ENCODE results near the gene SSBP2.
"Not testable (repeated sequence)": the region's sequence is repeated elsewhere in the genome, so short reads cannot be mapped to it uniquely, and the experiment has no call there.

SSBP2 gene

DNA sequence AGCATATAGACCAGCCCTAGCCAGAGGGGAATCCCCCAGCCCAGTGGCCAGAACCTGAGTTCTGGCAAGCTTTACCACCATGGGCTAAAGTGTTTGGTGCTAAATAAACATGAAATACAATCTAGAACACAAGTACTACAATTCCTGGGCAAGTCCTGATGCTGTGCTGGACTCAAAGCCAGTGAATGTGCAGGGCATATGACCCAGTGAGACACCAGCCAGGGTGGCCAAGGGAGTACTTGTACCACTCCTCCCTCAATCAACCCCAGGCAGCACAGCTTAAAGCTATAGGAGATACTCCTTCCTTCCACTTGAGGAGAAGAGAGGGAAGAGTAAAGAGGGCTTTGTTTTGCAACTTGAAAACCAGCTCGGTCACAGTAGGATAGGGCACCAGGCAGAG is 63.6 kb downstream of the SSBP2 start:
- TF ChIP-seq, protein P1, sequence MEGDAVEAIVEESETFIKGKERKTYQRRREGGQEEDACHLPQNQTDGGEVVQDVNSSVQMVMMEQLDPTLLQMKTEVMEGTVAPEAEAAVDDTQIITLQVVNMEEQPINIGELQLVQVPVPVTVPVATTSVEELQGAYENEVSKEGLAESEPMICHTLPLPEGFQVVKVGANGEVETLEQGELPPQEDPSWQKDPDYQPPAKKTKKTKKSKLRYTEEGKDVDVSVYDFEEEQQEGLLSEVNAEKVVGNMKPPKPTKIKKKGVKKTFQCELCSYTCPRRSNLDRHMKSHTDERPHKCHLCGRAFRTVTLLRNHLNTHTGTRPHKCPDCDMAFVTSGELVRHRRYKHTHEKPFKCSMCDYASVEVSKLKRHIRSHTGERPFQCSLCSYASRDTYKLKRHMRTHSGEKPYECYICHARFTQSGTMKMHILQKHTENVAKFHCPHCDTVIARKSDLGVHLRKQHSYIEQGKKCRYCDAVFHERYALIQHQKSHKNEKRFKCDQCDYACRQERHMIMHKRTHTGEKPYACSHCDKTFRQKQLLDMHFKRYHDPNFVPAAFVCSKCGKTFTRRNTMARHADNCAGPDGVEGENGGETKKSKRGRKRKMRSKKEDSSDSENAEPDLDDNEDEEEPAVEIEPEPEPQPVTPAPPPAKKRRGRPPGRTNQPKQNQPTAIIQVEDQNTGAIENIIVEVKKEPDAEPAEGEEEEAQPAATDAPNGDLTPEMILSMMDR (conservative IDR thresholded peaks at IDR 0.05; ENCODE audit: control insufficient read depth, insufficient read depth, low read depth, low read length): no peak
- no peak for DNase-seq (ENCODE audit: low read depth)
- no peak overlapping the region for H3K4me3 ChIP-seq (ENCODE audit: control insufficient read depth, low read depth, low read length)

DNA sequence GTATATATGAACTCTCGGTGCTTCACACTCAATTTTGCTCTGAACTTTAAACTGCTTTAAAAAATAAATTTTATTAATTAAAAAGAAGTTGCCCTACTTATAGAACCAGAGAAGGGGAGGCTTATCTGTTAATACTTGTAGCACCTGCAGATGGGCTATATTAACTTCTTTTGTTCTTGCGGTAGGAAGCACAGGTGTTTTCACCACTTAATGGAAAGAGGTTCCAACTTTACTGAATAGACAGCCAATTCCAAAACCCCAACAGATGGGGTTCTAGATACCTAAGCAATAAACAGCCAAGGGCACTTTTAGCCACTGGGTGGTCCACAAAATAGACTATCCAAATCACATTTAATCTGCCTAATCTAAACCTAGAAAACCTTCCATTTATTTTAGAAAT is 65.4 kb downstream of the SSBP2 start:
- no peak overlapping the region for H3K4me3 ChIP-seq (ENCODE audit: control insufficient read depth, low read depth, low read length)
- TF ChIP-seq, protein P1 (conservative IDR thresholded peaks at IDR 0.05; ENCODE audit: control insufficient read depth, insufficient read depth, low read depth, low read length): no peak
- no peak for DNase-seq (ENCODE audit: low read depth)

DNA sequence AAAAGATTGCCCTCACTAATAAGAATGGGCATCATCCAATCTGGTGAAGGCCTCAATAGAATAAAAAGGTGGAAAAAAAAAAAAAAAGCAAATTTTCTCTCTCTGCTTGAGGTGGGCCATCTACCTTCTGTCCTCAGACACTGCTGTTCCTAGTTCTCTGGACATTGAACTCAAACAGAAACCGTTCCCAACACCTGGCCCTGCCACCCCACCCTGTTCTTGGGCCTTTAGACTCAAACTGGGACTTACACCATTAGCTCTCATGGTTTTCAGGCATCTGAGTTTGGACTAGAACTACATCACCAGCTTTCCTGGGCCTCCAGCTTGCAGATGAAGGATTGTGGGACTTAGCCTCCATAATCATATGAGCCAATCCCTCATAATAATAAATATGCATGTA is 71.0 kb downstream of the SSBP2 start:
- DNase-seq (ENCODE audit: low read depth): no peak
- H3K4me3 ChIP-seq (ENCODE audit: control insufficient read depth, low read depth, low read length): no peak overlapping the region
- TF ChIP-seq, protein P1 (conservative IDR thresholded peaks at IDR 0.05; ENCODE audit: control insufficient read depth, insufficient read depth, low read depth, low read length): no peak

DNA sequence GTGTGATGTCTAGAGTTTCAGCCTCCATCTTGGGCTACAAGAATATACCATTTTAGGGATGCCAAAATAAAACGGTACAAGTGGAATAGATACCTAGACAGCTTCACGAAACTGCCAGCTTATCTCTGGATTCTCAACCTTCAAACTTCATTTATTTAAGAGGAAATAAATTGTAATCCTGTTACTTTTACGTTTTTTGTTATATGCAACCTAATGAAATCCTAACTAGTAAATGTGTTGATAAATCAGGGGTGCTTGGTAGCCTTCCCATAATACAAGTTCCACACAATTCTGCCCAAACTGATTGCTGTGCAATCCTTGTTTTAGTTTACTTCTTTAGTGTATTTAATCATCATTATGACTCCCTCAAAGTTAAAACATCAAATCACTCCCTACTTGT is 75.5 kb downstream of the SSBP2 start:
- no peak for DNase-seq (ENCODE audit: low read depth)
- TF ChIP-seq, protein P1 (conservative IDR thresholded peaks at IDR 0.05; ENCODE audit: control insufficient read depth, insufficient read depth, low read depth, low read length): no peak
- H3K4me3 ChIP-seq (ENCODE audit: control insufficient read depth, low read depth, low read length): no peak overlapping the region

DNA sequence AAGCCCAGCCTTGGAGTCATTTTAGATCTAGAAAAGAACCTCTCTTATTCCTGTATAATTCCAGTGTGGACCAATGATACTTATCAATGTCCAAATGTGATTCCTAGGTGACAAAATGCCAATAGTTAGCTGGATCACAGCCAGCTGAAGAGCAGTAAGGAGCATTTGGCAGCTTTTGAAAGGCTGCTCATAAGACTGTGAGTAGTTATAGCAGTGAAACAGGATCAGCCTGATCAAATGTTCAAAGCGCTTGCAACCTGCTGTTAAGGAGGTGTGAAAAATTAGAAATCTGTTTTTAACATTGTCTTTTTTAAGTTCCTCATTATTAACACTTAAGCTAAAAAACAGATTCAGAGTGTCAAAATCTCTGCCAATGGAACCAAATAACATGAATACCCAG is 85.1 kb downstream of the SSBP2 start:
- TF ChIP-seq, protein P1 (conservative IDR thresholded peaks at IDR 0.05; ENCODE audit: control insufficient read depth, insufficient read depth, low read depth, low read length): no peak
- no peak overlapping the region for H3K4me3 ChIP-seq (ENCODE audit: control insufficient read depth, low read depth, low read length)
- DNase-seq (ENCODE audit: low read depth): no peak

DNA sequence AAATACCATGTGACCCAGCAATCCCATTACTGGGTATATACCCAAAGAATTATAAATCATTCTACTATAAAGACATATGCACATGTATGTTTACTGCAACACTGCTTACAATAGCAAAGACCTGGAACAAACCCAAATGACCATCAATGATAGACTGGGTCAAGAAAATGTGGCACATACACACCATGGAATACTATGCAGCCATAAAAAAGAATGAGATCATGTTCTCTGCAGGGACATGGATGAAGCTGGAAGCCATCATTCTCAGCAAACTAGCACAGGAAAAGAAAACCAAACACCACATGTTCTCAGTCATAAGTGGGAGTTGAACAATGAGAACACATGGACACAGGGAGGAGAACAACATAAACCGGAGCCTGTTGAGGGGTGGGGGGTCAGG is 90.3 kb downstream of the SSBP2 start:
- DNase-seq (ENCODE audit: low read depth); H3K4me3 ChIP-seq (ENCODE audit: control insufficient read depth, low read depth, low read length): not testable (repeated sequence)

DNA sequence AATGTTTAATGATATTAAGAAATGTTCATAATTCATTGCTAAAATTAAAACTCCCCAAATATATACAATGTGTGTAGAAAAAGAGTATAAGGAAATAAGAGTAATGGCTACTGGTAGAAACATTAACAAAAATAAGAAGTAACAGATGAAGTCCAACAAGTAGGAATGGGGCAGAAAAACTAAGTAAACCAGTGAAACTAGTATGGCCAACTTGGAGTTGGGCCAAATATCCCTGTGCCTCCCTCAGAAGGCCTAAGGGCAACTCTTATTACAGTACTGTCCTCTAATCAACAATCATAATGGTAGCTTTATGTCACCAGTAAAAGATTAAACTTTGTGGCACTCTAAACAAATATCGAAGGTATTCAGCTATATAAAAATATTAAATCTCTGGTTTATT is 93.5 kb downstream of the SSBP2 start:
- TF ChIP-seq, protein P1 (conservative IDR thresholded peaks at IDR 0.05; ENCODE audit: control insufficient read depth, insufficient read depth, low read depth, low read length): no peak
- no peak overlapping the region for H3K4me3 ChIP-seq (ENCODE audit: control insufficient read depth, low read depth, low read length)
- DNase-seq (ENCODE audit: low read depth): peak; percentile 5
